Measurements from ENCODE around the gene C14orf93. TPM values are rescaled to one million over a fixed set of nuclear protein-coding genes. Genes with fewer than 3 reads are reported as not detected.

Gene C14orf93
- total and polyA plus RNA-seq, 9 of the 15 experiments (the other 6 are each of a cell fraction or from before 2014, with no cell fraction given) = 2.2 to 22.4 (median 16.1) TPM

DNA sequence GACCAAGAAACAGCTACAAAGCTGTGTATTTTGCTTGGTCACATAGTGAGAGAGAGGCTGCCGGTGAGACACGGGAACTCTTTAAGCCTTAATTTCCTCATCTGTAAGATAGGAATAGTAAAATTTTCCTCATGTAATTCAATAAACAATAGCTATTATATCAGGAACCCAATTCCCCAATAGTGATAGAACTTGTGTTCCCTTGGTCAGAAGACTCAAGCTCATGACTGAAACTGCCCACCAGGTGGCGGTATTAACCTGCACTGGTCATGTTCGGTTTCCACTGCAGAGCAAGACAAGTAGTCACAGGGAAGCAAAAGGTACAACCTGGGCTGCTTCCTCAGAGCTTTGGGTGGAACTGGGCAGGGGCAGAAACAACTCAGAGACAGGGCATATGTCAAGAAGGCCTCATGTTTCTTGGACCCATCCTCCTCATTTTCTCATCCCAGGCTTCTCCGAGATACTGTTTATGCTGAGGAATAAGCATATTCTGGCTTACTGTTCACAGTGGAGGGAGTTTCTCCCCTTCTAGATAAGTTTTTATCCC, 23.4 kb downstream of the C14orf93 start (continued):
- TF ChIP-seq, protein P1, sequence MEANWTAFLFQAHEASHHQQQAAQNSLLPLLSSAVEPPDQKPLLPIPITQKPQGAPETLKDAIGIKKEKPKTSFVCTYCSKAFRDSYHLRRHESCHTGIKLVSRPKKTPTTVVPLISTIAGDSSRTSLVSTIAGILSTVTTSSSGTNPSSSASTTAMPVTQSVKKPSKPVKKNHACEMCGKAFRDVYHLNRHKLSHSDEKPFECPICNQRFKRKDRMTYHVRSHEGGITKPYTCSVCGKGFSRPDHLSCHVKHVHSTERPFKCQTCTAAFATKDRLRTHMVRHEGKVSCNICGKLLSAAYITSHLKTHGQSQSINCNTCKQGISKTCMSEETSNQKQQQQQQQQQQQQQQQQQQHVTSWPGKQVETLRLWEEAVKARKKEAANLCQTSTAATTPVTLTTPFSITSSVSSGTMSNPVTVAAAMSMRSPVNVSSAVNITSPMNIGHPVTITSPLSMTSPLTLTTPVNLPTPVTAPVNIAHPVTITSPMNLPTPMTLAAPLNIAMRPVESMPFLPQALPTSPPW (CRISPR knock-in tag; IDR thresholded peaks at IDR 0.05) = peak; percentile 20; the same call in 1 of the 2 replicates
- TF ChIP-seq, protein P2, sequence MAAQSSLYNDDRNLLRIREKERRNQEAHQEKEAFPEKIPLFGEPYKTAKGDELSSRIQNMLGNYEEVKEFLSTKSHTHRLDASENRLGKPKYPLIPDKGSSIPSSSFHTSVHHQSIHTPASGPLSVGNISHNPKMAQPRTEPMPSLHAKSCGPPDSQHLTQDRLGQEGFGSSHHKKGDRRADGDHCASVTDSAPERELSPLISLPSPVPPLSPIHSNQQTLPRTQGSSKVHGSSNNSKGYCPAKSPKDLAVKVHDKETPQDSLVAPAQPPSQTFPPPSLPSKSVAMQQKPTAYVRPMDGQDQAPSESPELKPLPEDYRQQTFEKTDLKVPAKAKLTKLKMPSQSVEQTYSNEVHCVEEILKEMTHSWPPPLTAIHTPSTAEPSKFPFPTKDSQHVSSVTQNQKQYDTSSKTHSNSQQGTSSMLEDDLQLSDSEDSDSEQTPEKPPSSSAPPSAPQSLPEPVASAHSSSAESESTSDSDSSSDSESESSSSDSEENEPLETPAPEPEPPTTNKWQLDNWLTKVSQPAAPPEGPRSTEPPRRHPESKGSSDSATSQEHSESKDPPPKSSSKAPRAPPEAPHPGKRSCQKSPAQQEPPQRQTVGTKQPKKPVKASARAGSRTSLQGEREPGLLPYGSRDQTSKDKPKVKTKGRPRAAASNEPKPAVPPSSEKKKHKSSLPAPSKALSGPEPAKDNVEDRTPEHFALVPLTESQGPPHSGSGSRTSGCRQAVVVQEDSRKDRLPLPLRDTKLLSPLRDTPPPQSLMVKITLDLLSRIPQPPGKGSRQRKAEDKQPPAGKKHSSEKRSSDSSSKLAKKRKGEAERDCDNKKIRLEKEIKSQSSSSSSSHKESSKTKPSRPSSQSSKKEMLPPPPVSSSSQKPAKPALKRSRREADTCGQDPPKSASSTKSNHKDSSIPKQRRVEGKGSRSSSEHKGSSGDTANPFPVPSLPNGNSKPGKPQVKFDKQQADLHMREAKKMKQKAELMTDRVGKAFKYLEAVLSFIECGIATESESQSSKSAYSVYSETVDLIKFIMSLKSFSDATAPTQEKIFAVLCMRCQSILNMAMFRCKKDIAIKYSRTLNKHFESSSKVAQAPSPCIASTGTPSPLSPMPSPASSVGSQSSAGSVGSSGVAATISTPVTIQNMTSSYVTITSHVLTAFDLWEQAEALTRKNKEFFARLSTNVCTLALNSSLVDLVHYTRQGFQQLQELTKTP (IDR thresholded peaks at IDR 0.05; ENCODE audit: low read depth in 1 of 2, partially characterized antibody in 2 of 2) = peak in 1 of 2 experiments; percentile 22
- TF ChIP-seq RAD21 (CRISPR knock-in tag; conservative IDR thresholded peaks at IDR 0.05 in 1 of 2, IDR thresholded peaks at IDR 0.05 in 1 of 2) (peak; percentile 94 to 97), HDGF (IDR thresholded peaks at IDR 0.05) (0 out of 2 replicates have a peak, but pooled peaks have one; percentile 24), STAG1 (CRISPR knock-in tag; IDR thresholded peaks at IDR 0.05; ENCODE audit: borderline replicate concordance) (peak; percentile 89; the same call in 1 of the 2 replicates)
- TF ChIP-seq, protein P3, sequence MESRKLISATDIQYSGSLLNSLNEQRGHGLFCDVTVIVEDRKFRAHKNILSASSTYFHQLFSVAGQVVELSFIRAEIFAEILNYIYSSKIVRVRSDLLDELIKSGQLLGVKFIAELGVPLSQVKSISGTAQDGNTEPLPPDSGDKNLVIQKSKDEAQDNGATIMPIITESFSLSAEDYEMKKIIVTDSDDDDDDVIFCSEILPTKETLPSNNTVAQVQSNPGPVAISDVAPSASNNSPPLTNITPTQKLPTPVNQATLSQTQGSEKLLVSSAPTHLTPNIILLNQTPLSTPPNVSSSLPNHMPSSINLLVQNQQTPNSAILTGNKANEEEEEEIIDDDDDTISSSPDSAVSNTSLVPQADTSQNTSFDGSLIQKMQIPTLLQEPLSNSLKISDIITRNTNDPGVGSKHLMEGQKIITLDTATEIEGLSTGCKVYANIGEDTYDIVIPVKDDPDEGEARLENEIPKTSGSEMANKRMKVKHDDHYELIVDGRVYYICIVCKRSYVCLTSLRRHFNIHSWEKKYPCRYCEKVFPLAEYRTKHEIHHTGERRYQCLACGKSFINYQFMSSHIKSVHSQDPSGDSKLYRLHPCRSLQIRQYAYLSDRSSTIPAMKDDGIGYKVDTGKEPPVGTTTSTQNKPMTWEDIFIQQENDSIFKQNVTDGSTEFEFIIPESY (CRISPR knock-in tag; IDR thresholded peaks at IDR 0.05) = 0 out of 2 replicates have a peak, but pooled peaks have one; percentile 22
